A549 (cell line): ENCODE measurements around the gene ANKRD35. TPM values are rescaled to one million over a fixed set of nuclear protein-coding genes. Genes with fewer than 3 reads are reported as not detected.

Experiments used
- ATAC-seq, 2 experiments: fragments of 200-7000 bp in 1 of 2; fragments of >200 bp in 1 of 2; cut with Nextera tagmentation in 1 of 2; cut with Tn5 transposase in 1 of 2; 3 replicates each; pipeline versions ENCODE4 v1.8.0 to v1.9.1; 2018 to 2020; ENCODE audit warnings: mild to moderate bottlenecking in 1 of 2, moderate library complexity in 1 of 2
- CTCF ChIA-PET: fragments of 300-600 bp; sonication (Branson Sonifier 250); formaldehyde crosslinking; extraction: SDS; loops from one replicate; lab custom pipeline; 2021; ENCODE audit warnings: antibody characterized with exemption, inconsistent platforms; lab: Yijun Ruan, JAX
- POLR2A ChIA-PET: fragments of 350-600 bp; formaldehyde crosslinking; extraction: SDS; loops from one replicate; lab custom pipeline; 2021; ENCODE audit warnings: antibody characterized with exemption, inconsistent platforms; lab: Yijun Ruan, JAX
- DNase-seq, 2 experiments: peaks; one replicate each; pipeline versions ENCODE4 v3.0.0 to v3.0.0-alpha.2; 2011 to 2016; ENCODE audit warnings: low read depth in 1 of 2, low spot score in 1 of 2
- FAIRE-seq: peaks from 2 replicates; lab custom pipeline; 2011; peaks lifted over from hg19 to GRCh38; lab: Jason Lieb, UNC
- H3K27ac ChIP-seq, 2 experiments: fragments of >200 bp; sonication (Bioruptor Twin); formaldehyde crosslinking; 3 replicates each; pipeline ENCODE4 v1.5.1; 2016 to 2017
- H3K4me1 ChIP-seq: fragments of >200 bp; sonication (Bioruptor Twin); formaldehyde crosslinking; 3 replicates; pipeline ENCODE4 v1.6.1; 2016
- H3K4me2 ChIP-seq: fragments of >200 bp; sonication (Bioruptor Twin); formaldehyde crosslinking; 3 replicates; pipeline ENCODE4 v1.6.1; 2016
- H3K4me3 ChIP-seq: fragments of >200 bp; sonication (Bioruptor Twin); formaldehyde crosslinking; 3 replicates; pipeline ENCODE4 v1.5.1; 2016
- H3K9me3 ChIP-seq: fragments of >200 bp; sonication (Bioruptor Twin); formaldehyde crosslinking; 3 replicates; pipeline ENCODE4 v1.6.1; 2016
- CBX2 ChIP-seq: fragments of 200-600 bp; sonication (generic); IDR thresholded peaks from 2 replicates; pipeline ENCODE4 v1.6.1; 2016; ENCODE audit warnings: low read depth, mild to moderate bottlenecking, borderline replicate concordance
- CEBPB ChIP-seq, 2 experiments: fragments of >200 bp in 1 of 2; sonication (Bioruptor Twin) in 1 of 2; formaldehyde crosslinking in 1 of 2; IDR thresholded peaks; 2 replicates each; pipeline ENCODE4 v1.6.1; 2012 to 2016
- CHD2 ChIP-seq: fragments of 150-350 bp; IDR thresholded peaks from 2 replicates; pipeline ENCODE4 v1.6.1; 2014; ENCODE audit warnings: low read length; ENCODE audit not compliant: partially characterized antibody
- CHD4 ChIP-seq: fragments of 200-600 bp; sonication (generic); IDR thresholded peaks from 2 replicates; pipeline ENCODE4 v1.6.1; 2016; ENCODE audit warnings: antibody characterized with exemption, mild to moderate bottlenecking, borderline replicate concordance
- EHF ChIP-seq: fragments of 250-450 bp; sonication (Bioruptor Pico); IDR thresholded peaks from 2 replicates; pipeline ENCODE4 v1.5.0; 2020; ENCODE audit warnings: mild to moderate bottlenecking
- EHMT2 ChIP-seq: fragments of 200-600 bp; sonication (generic); IDR thresholded peaks from 2 replicates; pipeline ENCODE4 v1.6.1; 2016; ENCODE audit warnings: antibody characterized with exemption, low read depth, mild to moderate bottlenecking, moderate library complexity
- ELK1 ChIP-seq: fragments of 150-350 bp; IDR thresholded peaks from 2 replicates; pipeline ENCODE4 v1.6.1; 2014; ENCODE audit warnings: low read depth, mild to moderate bottlenecking, low read length
- FOSL2 ChIP-seq, 2 experiments: fragments of 450-650 bp in 1 of 2; fragments of >200 bp in 1 of 2; sonication (Bioruptor Twin) in 1 of 2; formaldehyde crosslinking; IDR thresholded peaks; 2 replicates each; pipeline versions ENCODE4 v1.5.0 to v1.6.1; 2016 to 2020; ENCODE audit warnings: mild to moderate bottlenecking in 1 of 2, moderate library complexity in 1 of 2
- HDAC2 ChIP-seq: fragments of 200-600 bp; sonication (generic); IDR thresholded peaks from 2 replicates; pipeline ENCODE4 v1.6.1; 2016
- JUNB ChIP-seq: fragments of >200 bp; sonication (Bioruptor Twin); formaldehyde crosslinking; IDR thresholded peaks from 2 replicates; pipeline ENCODE4 v1.6.1; 2016
- KDM5A ChIP-seq: fragments of 200-600 bp; sonication (generic); IDR thresholded peaks from 2 replicates; pipeline ENCODE4 v1.6.1; 2016; ENCODE audit warnings: antibody characterized with exemption, mild to moderate bottlenecking
- MAFK ChIP-seq: fragments of 450-650 bp; IDR thresholded peaks from 2 replicates; pipeline ENCODE4 v1.6.1; 2014; ENCODE audit not compliant: partially characterized antibody
- NR3C1 ChIP-seq: fragments of >200 bp; sonication (Bioruptor Twin); formaldehyde crosslinking; IDR thresholded peaks from 3 replicates; pipeline ENCODE4 v1.6.1; 2017
- PHF8 ChIP-seq: fragments of 200-600 bp; sonication (generic); IDR thresholded peaks from 2 replicates; pipeline ENCODE4 v1.6.1; 2016; ENCODE audit warnings: low read depth, mild to moderate bottlenecking, antibody characterized with exemption, moderate library complexity, borderline replicate concordance
- POLR2A ChIP-seq: IDR thresholded peaks from 2 replicates; pipeline ENCODE4 v1.6.1; 2012; ENCODE audit warnings: mild to moderate bottlenecking, low read length
- POLR2AphosphoS2 ChIP-seq: conservative IDR thresholded peaks from 2 replicates; pipeline ENCODE4 v1.6.1; 2012; ENCODE audit warnings: low read length, improper control_type of control experiment, inconsistent platforms
- SMC3 ChIP-seq: fragments of >200 bp; sonication (Bioruptor Twin); formaldehyde crosslinking; IDR thresholded peaks from 3 replicates; pipeline ENCODE4 v1.6.1; 2018; ENCODE audit warnings: inconsistent platforms
- SREBF2 ChIP-seq: fragments of 450-650 bp; IDR thresholded peaks from 2 replicates; pipeline ENCODE4 v1.6.1; 2014; ENCODE audit warnings: mild to moderate bottlenecking, moderate library complexity
- ZFP36 ChIP-seq: fragments of 450-650 bp; IDR thresholded peaks from 2 replicates; pipeline ENCODE4 v1.6.1; 2014; ENCODE audit warnings: borderline replicate concordance; ENCODE audit not compliant: partially characterized antibody
- ZNF302 ChIP-seq: fragments of 250-450 bp; sonication (Bioruptor Pico); IDR thresholded peaks from 2 replicates; pipeline ENCODE4 v1.9.0; 2021; ENCODE audit warnings: inconsistent platforms, mild to moderate bottlenecking, moderate library complexity
- WGBS: methylation state at CpG from one replicate; pipeline ENCODE4 v1.1.6; 2017; ENCODE audit errors: missing lambda C conversion rate; 5-methylcytosine and 5-hydroxymethylcytosine counted together
- polyA plus RNA-seq, 4 experiments: library from polyadenylated mRNA; depleted of rRNA in 3 of 4; stranded (reverse); fragments of >200 nt; fragmentation: RNase III in 1 of 4; extraction: RNeasy Plus Mini Kit Qiagen cat#74134 plus additional on column Dnase treatment in 1 of 4; gene quantifications; 2 replicates in 3 of 4; 3 replicates in 1 of 4; pipeline ENCODE4 v1.2.3, GENCODE V29; 2011 to 2017
- TF ChIP-seq, protein P1 (sequence below): IDR thresholded peaks from 2 replicates; pipeline ENCODE4 v1.6.1; 2012
- TF ChIP-seq, protein P2 (sequence below): fragments of 250-450 bp; sonication (Bioruptor Pico); IDR thresholded peaks from 2 replicates; pipeline ENCODE4 v1.5.0; 2020; ENCODE audit warnings: low read depth, mild to moderate bottlenecking, moderate library complexity

ANKRD35 gene
- polyA plus RNA-seq, 2 of the 4 experiments (the other 2 are of a cell fraction), result not detected

GRCh38 chr1:145884675-145885074, 991 bp downstream of the ANKRD35 start:
- DNase-seq, result no peak
- 0% methylated on average over 1 of the region's 1 CpG for WGBS
- peaks cover 20% of the 10 kb centered on the region for H3K4me1 ChIP-seq
- POLR2A ChIA-PET, result interaction anchor here (2.0 kb wide), 1 partner anchor 25 kb away, joined by 5 read pairs; the partner anchor contains the start of gene PIAS3
- H3K9me3 ChIP-seq, result no peaks in the 10 kb centered on the region
- no peak overlapping the region for H3K27ac ChIP-seq
- TF ChIP-seq ZFP36, result no peak
- CTCF ChIA-PET, result interaction anchor here (1.0 to 8.7 kb wide), 6 partner anchors 9 to 39 kb away, joined by 3 to 53 read pairs (median 4); partner anchors contain the start of genes ITGA10 and NUDT17
- no peak overlapping the region for H3K4me2 ChIP-seq
- no peak overlapping the region for H3K4me3 ChIP-seq
- no peak for FAIRE-seq
- no peak for ATAC-seq

DNA sequence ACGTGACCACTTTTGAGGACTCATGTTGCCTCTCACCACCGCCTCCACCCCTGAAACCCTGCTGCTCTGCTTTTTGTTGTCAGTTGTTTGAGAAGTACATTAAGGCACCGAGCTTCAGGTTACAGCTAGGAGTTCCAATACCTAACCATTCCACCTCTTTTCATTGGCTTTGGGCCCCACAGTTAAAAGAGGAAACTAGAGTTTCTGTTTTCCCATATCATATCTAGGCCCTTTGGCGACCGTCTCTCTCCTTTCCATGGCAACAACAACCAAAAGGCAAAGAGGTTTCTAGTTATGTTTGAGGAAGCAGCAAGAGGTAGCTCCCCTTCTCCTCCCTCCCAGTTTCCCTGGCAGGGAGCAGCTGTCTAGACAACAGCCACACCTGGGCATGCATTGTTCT, 5.9 kb downstream of the ANKRD35 start:
- Histone ChIP-seq H3K27ac (no peak overlapping the region), H3K4me1 (peaks cover 10% of the 10 kb centered on the region; the same call in 1 of the 3 replicates), H3K9me3 (no peaks in the 10 kb centered on the region), H3K4me2 (no peak overlapping the region), H3K4me3 (no peak overlapping the region)
- ATAC-seq (no peak), DNase-seq (no peak)
- POLR2A ChIA-PET, result interaction anchor here (0.7 kb wide), 1 partner anchor 20 kb away, joined by 3 read pairs; no protein-coding TSS in a partner anchor
- TF ChIP-seq ZNF302 (no peak), CEBPB (IDR thresholded peaks at IDR 0.05) (no peak)
- TF ChIP-seq, all 56 proteins: peak for 0
- no peak for FAIRE-seq
- WGBS, result 79% methylated on average over 5 of the region's 5 CpGs
- CTCF ChIA-PET, result interaction anchor here (0.9 to 8.7 kb wide), 10 partner anchors 9 to 98 kb away, joined by 3 to 78 read pairs (median 8); partner anchors contain the start of genes ITGA10, NUDT17 and RBM8A

DNA sequence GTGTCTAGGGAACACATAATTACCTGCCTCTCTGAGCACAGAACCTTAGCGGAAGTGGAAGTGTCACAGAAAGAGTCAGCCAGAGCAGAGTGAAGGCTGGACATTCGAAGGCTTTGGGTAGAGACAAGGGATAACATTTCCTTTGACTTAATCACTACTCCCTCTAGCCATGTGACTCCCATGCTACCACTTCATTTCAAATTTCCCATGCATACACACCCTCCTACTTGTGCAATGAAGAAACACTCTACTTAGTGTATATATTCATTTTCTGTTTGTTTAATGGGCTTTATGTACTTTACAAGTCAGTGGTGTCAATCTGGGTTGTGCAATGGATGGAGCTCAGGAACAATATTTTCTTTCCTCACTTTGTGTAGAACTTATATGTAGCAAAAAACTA, 6.9 kb downstream of the ANKRD35 start:
- CTCF ChIA-PET, result interaction anchor here (0.7 to 8.7 kb wide), 8 partner anchors 10 to 129 kb away, joined by 3 to 78 read pairs (median 4); partner anchors contain the start of gene ITGA10
- TF ChIP-seq HDAC2, result no peak
- TF ChIP-seq CBX2, result no peak
- TF ChIP-seq JUNB, result no peak
- no peak for TF ChIP-seq KDM5A
- TF ChIP-seq EHF (CRISPR knock-in tag), result no peak
- TF ChIP-seq POLR2A, result no peak
- TF ChIP-seq, protein P1, sequence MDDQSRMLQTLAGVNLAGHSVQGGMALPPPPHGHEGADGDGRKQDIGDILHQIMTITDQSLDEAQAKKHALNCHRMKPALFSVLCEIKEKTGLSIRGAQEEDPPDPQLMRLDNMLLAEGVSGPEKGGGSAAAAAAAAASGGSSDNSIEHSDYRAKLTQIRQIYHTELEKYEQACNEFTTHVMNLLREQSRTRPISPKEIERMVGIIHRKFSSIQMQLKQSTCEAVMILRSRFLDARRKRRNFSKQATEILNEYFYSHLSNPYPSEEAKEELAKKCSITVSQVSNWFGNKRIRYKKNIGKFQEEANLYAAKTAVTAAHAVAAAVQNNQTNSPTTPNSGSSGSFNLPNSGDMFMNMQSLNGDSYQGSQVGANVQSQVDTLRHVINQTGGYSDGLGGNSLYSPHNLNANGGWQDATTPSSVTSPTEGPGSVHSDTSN, result no peak
- no peak for TF ChIP-seq ZFP36
- TF ChIP-seq CHD4, result no peak
- no peak for TF ChIP-seq NR3C1
- no peak for TF ChIP-seq FOSL2 (IDR thresholded peaks at IDR 0.05)
- TF ChIP-seq FOSL2 (CRISPR knock-in tag; IDR thresholded peaks at IDR 0.05), result no peak
- TF ChIP-seq, protein P2, sequence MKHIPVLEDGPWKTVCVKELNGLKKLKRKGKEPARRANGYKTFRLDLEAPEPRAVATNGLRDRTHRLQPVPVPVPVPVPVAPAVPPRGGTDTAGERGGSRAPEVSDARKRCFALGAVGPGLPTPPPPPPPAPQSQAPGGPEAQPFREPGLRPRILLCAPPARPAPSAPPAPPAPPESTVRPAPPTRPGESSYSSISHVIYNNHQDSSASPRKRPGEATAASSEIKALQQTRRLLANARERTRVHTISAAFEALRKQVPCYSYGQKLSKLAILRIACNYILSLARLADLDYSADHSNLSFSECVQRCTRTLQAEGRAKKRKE, result no peak
- TF ChIP-seq CHD2, result no peak
- TF ChIP-seq SMC3, result no peak
- no peak for TF ChIP-seq MAFK
- no peak for TF ChIP-seq PHF8
- DNase-seq (no peak), FAIRE-seq (no peak), ATAC-seq (0 out of 6 replicates have a peak, but pooled peaks have one; percentile 22 to 34)
- POLR2A ChIA-PET, result no interaction called here
- Histone ChIP-seq H3K4me3 (no peak overlapping the region), H3K27ac (no peak overlapping the region), H3K4me1 (peaks cover 10% of the 10 kb centered on the region; the same call in 1 of the 3 replicates), H3K4me2 (no peak overlapping the region), H3K9me3 (no peaks in the 10 kb centered on the region)
- WGBS, result 73% methylated on average over 2 of the region's 2 CpGs

DNA sequence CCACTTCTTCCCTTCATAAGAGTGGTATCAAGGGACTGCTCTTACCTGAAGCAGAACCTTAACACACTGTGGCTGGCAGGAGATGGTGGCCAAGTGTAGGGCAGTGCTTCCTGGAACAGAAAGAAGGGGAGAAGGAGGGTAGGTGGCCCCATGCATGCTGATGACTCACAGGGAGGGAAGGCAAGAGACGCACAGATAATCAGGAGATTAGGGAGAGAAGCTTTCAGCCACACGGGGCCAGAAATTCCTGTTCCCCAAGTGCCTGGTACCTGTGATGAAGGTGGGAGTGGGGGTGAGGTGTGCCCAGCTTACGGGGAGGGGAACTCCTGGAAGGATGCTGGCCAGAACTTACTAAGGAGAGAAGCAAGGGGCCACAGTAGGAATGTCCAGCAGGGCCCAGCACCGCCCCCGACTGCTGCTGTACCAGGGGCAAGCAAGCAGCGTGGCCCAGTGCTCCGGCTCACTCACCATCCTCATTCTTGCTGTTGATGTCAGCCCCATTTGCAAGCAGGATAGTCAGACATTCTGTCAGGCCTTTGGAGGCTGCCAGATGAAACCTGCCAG, 7.7 kb downstream of the ANKRD35 start:
- H3K27ac ChIP-seq, result no peak overlapping the region
- H3K9me3 ChIP-seq, result no peaks in the 10 kb centered on the region
- ChIA-PET POLR2A (no interaction called here), CTCF (interaction anchor here (1.4 to 8.7 kb wide), 4 partner anchors 14 to 129 kb away, joined by 3 to 78 read pairs (median 28); partner anchors contain the start of gene ITGA10)
- H3K4me1 ChIP-seq, result peaks cover 10% of the 10 kb centered on the region; the same call in 1 of the 3 replicates
- H3K4me2 ChIP-seq, result no peak overlapping the region
- no peak for FAIRE-seq
- H3K4me3 ChIP-seq, result no peak overlapping the region
- WGBS, result 64% methylated on average over 7 of the region's 7 CpGs
- DNase-seq, result no peak
- no peak for TF ChIP-seq ELK1
- no peak for TF ChIP-seq PHF8
- no peak for TF ChIP-seq EHMT2
- no peak for TF ChIP-seq POLR2AphosphoS2
- TF ChIP-seq FOSL2 (IDR thresholded peaks at IDR 0.05), result no peak
- TF ChIP-seq FOSL2 (CRISPR knock-in tag; IDR thresholded peaks at IDR 0.05), result no peak
- no peak for TF ChIP-seq MAFK
- TF ChIP-seq SREBF2, result no peak
- TF ChIP-seq, all 56 proteins: peak for 0
- peak in 1 of 2 experiments; percentile 34; a peak in 2 of 6 replicates for ATAC-seq
